B cell (primary cell): ENCODE results near the gene EMP2.

Experiments used
- CTCF ChIP-seq: fragments of 200-600 bp; IDR thresholded peaks from one replicate; pipeline ENCODE4 v1.8.0; 2022; ENCODE audit warnings: antibody characterized with exemption, mild to moderate bottlenecking
- EZH2 ChIP-seq: IDR thresholded peaks from 2 replicates; pipeline ENCODE4 v1.6.1; 2012; ENCODE audit warnings: borderline replicate concordance, low read depth, mild to moderate bottlenecking, moderate library complexity, low read length; ENCODE audit not compliant: insufficient read depth, poor library complexity, severe bottlenecking

GRCh38 chr16:10548404-10548803 lies 32.0 kb downstream of the EMP2 start:
- TF ChIP-seq CTCF, result no peak
- no peak for TF ChIP-seq EZH2
